ENCODE results near the gene GLE1.

GLE1 gene, protein sequence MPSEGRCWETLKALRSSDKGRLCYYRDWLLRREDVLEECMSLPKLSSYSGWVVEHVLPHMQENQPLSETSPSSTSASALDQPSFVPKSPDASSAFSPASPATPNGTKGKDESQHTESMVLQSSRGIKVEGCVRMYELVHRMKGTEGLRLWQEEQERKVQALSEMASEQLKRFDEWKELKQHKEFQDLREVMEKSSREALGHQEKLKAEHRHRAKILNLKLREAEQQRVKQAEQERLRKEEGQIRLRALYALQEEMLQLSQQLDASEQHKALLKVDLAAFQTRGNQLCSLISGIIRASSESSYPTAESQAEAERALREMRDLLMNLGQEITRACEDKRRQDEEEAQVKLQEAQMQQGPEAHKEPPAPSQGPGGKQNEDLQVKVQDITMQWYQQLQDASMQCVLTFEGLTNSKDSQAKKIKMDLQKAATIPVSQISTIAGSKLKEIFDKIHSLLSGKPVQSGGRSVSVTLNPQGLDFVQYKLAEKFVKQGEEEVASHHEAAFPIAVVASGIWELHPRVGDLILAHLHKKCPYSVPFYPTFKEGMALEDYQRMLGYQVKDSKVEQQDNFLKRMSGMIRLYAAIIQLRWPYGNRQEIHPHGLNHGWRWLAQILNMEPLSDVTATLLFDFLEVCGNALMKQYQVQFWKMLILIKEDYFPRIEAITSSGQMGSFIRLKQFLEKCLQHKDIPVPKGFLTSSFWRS

DNA sequence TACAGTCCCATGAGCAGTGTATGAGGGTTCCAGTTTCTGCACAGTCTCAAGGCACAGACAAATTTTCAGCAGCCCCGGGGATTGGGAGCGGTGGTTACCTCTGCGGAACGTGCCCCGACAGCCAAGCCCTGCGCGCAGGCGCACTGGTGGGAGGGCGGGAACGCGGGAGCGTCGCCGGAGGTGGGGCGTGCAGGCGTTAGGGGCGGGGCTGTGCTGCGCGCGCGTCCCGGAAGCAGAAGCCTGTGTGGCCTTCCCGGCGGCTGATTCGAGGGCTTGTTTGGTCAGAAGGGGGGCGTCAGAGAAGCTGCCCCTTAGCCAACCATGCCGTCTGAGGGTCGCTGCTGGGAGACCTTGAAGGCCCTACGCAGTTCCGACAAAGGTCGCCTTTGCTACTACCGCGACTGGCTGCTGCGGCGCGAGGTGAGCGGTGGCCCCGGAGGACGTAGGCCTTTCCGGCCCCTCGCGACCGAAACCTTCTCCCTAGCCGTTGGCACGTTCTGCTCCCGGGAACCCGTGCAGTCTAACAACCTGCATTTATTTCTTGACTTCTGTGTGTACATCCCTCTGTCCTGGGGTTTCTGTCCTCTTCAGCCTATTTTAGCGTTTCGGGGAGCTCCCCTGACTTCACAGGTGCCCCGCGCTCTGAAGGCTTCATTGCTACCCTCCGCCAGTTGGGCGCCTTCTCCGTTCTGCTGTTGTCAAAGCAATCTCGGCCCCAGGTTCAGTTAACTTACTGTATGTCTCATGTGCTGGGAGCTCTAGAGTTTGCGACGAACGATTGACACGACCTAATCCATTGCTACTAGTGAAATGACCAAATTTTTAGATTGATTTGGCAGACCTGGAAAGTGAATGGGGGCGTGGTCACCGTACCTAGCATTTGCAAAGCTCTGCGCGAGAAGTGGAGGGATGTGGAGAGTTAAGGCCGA, at the start of gene GLE1:
TSS of gene GLE1 (plus strand) at position 235 of the 929 bp plus-strand sequence. CDS start at position 322, 87 bp downstream.
- Histone ChIP-seq H3K4me1 (ENCODE audit: control insufficient read depth, insufficient read depth, low read length) (peaks cover 25% of the 10 kb centered on the region), H3K9ac (ENCODE audit: low read length) (peak within 1 kb of the TSS; percentile 98), H3K4me3 (ENCODE audit: low read length) (peak within 1 kb of the TSS; percentile 100), H3K9me3 (ENCODE audit: control insufficient read depth, low read length) (no peaks in the 10 kb centered on the region), H3K36me3 (ENCODE audit: control insufficient read depth, insufficient read depth, low read length, severe bottlenecking) (peaks cover 17% of the 10 kb centered on the region), H3K27me3 (replicated peaks; ENCODE audit: control insufficient read depth, insufficient read depth, low read length) (no peaks in the 10 kb centered on the region)
- DNase-seq (ENCODE audit: low read depth), result peak; percentile 97

DNA sequence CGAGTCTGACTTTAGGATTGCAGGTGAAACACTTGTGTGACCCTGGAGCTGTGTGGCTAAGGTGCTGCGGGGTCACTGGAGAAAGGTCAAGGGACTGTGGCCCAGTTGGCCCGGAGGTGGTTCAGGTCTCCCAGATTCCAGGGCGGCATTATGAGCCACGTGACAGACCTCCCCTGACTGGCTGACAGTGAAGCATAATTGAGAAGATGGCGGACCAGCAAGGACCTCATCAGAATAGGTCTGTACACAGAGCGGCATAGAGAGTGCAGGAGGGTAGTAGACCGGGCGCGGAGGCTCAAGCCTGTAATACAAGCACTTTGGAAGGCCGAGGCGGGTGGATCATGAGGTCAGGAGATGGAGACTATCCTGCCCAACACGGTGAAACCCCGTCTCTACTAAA, 49.5 kb upstream of the GLE1 start:
- DNase-seq (ENCODE audit: low read depth), result no peak
- H3K9ac ChIP-seq (ENCODE audit: low read length), result no peak overlapping the region
- H3K27me3 ChIP-seq (replicated peaks; ENCODE audit: control insufficient read depth, insufficient read depth, low read length), result no peaks in the 10 kb centered on the region
- H3K36me3 ChIP-seq (ENCODE audit: control insufficient read depth, insufficient read depth, low read length, severe bottlenecking), result peaks cover 4% of the 10 kb centered on the region
- no peaks in the 10 kb centered on the region for H3K9me3 ChIP-seq (ENCODE audit: control insufficient read depth, low read length)
- H3K4me1 ChIP-seq (ENCODE audit: control insufficient read depth, insufficient read depth, low read length), result peaks cover 4% of the 10 kb centered on the region
- H3K4me3 ChIP-seq (ENCODE audit: low read length), result no peak overlapping the region

DNA sequence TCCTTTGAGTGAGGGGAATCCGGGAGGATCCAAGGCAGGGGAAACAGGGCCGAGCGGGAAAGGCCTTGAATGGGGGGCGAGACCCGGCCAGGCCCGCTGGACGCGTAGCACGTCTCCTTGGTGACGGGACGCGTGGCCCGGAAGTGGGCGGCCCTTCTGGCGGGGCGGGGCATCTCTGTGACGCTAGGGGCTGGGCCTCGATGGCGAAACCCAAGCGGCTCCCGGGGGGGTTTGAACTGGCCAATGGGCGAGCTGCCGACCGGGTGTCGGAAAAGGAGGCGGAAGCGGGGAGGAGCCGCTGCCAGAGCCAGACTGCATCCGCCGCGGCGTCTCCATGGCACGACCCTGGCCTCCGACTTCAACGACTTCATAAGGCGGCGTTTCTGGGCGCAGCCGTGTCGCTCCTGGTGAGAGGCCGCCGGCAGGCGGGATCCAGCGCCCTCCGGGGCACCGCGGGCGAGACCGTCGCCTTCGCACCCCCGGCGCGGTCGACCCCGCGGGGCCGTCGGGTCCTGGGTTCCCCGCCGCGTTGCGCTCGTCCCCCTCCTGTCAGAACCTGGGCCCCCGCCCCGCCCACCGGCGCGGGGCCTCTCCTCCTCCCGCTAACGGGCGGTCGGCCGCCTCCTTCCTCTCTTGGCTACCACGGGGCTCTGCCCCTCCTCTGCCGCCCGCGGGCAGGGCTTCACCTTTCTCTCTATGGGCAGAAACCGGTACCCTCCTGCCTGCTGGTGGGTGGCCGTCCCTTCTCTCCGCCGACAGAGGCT, 48.5 kb upstream of the GLE1 start, which contains the start of gene ODF2:
TSS of gene ODF2 (plus strand) at position 158 of the 764 bp plus-strand sequence. CDS start at position 244, 86 bp downstream.
- H3K36me3 ChIP-seq (ENCODE audit: control insufficient read depth, insufficient read depth, low read length, severe bottlenecking), result peaks cover 13% of the 10 kb centered on the region
- H3K27me3 ChIP-seq (replicated peaks; ENCODE audit: control insufficient read depth, insufficient read depth, low read length), result no peaks in the 10 kb centered on the region
- H3K4me1 ChIP-seq (ENCODE audit: control insufficient read depth, insufficient read depth, low read length), result peaks cover 4% of the 10 kb centered on the region
- DNase-seq (ENCODE audit: low read depth), result peak; percentile 99
- peak within 1 kb of the TSS; percentile 80 for H3K4me3 ChIP-seq (ENCODE audit: low read length)
- H3K9ac ChIP-seq (ENCODE audit: low read length), result peak within 1 kb of the TSS; percentile 86
- H3K9me3 ChIP-seq (ENCODE audit: control insufficient read depth, low read length), result no peaks in the 10 kb centered on the region

DNA sequence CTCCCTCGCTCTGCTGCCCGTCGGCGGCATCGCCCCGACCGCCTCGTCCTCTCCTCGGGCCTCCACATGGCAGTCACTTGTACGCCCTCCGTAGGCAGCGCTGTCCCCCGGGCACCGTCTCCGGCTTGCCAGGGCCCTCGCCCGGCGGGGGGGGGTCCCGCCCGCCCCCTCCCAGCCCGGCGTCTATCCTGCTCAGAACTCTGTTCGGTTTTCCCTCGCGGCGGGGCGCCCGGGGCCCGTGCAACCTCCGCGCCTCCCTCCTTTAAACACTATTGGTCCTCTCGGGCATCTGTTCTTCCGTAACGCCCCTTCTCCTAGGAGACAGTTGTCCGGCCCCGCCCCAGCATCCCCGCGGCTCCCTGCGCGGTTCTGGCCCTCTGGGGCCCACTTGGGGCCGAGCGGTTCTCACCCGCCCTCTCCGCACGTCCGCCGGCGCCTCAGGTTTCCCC, 47.9 kb upstream of the GLE1 start:
- Histone ChIP-seq H3K4me1 (ENCODE audit: control insufficient read depth, insufficient read depth, low read length) (peaks cover 4% of the 10 kb centered on the region), H3K36me3 (ENCODE audit: control insufficient read depth, insufficient read depth, low read length, severe bottlenecking) (peaks cover 16% of the 10 kb centered on the region), H3K4me3 (ENCODE audit: low read length) (peak overlapping the region; percentile 80), H3K9me3 (ENCODE audit: control insufficient read depth, low read length) (no peaks in the 10 kb centered on the region), H3K9ac (ENCODE audit: low read length) (peak overlapping the region; percentile 86), H3K27me3 (replicated peaks; ENCODE audit: control insufficient read depth, insufficient read depth, low read length) (no peaks in the 10 kb centered on the region)
- DNase-seq (ENCODE audit: low read depth), result peak; percentile 95

DNA sequence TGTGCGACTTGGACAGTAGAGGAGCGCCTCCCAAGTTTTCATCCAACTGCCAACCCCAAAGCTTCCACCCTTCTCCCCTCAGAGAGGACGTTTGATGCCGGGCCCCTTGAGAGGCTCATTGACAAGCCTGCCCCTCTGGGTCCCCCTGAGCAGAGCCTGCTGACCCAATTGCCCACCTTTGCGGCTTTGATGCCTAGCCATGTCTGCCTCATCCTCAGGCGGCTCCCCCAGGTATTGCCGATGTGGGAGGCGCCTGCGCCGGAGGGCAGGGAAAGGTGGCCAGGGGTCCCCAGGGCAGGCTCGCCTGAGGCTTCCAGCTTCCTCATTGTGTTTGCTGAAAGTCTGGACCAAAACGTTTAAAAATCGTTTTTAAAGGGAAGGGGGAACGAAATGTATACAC, 47.3 kb upstream of the GLE1 start:
- Histone ChIP-seq H3K27me3 (replicated peaks; ENCODE audit: control insufficient read depth, insufficient read depth, low read length) (no peaks in the 10 kb centered on the region), H3K4me3 (ENCODE audit: low read length) (peak overlapping the region; percentile 80), H3K9me3 (ENCODE audit: control insufficient read depth, low read length) (no peaks in the 10 kb centered on the region), H3K4me1 (ENCODE audit: control insufficient read depth, insufficient read depth, low read length) (peaks cover 4% of the 10 kb centered on the region), H3K9ac (ENCODE audit: low read length) (peak overlapping the region; percentile 14), H3K36me3 (ENCODE audit: control insufficient read depth, insufficient read depth, low read length, severe bottlenecking) (peaks cover 16% of the 10 kb centered on the region)
- no peak for DNase-seq (ENCODE audit: low read depth)

DNA sequence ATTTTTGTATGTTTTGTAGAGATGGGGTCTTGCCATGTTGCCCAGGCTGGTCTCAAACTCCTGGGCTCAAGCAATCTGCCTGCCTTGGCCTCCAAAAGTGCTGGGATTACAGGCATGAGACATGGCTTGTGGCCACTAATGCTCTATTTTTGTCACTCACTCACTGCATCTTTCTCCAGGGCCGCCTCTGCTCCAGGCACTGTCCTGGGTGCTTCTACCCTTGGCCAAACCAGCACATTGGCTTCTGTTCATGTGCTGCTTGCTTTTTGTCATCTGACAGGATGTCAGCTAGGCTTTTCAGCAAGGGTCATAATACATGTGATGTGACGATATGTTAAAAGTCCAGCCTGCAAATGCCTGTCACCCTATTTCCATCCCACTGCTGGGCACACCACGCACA, 45.5 kb upstream of the GLE1 start:
- DNase-seq (ENCODE audit: low read depth), result no peak
- H3K9ac ChIP-seq (ENCODE audit: low read length), result no peak overlapping the region
- H3K36me3 ChIP-seq (ENCODE audit: control insufficient read depth, insufficient read depth, low read length, severe bottlenecking), result peaks cover 25% of the 10 kb centered on the region
- peaks cover 4% of the 10 kb centered on the region for H3K4me1 ChIP-seq (ENCODE audit: control insufficient read depth, insufficient read depth, low read length)
- H3K27me3 ChIP-seq (replicated peaks; ENCODE audit: control insufficient read depth, insufficient read depth, low read length), result no peaks in the 10 kb centered on the region
- H3K9me3 ChIP-seq (ENCODE audit: control insufficient read depth, low read length), result no peaks in the 10 kb centered on the region
- no peak overlapping the region for H3K4me3 ChIP-seq (ENCODE audit: low read length)

DNA sequence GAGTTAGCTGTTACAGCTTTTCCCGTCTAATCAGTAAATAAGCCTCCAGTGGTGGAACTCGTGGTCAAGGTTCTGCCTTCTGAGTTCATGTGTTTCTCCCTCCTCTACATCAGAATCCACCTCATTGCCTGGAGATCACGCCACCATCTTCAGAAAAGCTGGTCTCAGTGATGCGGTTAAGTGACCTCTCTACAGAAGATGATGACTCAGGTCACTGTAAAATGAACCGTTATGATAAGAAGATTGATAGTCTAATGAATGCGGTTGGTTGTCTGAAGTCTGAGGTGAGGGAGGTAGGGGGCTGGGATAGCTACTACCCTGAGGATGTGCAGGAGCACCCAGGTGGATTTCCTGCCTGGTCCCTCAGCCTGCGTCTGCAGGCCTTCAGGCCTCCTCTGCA, 35.4 kb upstream of the GLE1 start:
- Histone ChIP-seq H3K27me3 (replicated peaks; ENCODE audit: control insufficient read depth, insufficient read depth, low read length) (no peaks in the 10 kb centered on the region), H3K9ac (ENCODE audit: low read length) (no peak overlapping the region), H3K36me3 (ENCODE audit: control insufficient read depth, insufficient read depth, low read length, severe bottlenecking) (peaks cover 21% of the 10 kb centered on the region), H3K4me3 (ENCODE audit: low read length) (no peak overlapping the region), H3K4me1 (ENCODE audit: control insufficient read depth, insufficient read depth, low read length) (peaks cover 9% of the 10 kb centered on the region), H3K9me3 (ENCODE audit: control insufficient read depth, low read length) (no peaks in the 10 kb centered on the region)
- no peak for DNase-seq (ENCODE audit: low read depth)

DNA sequence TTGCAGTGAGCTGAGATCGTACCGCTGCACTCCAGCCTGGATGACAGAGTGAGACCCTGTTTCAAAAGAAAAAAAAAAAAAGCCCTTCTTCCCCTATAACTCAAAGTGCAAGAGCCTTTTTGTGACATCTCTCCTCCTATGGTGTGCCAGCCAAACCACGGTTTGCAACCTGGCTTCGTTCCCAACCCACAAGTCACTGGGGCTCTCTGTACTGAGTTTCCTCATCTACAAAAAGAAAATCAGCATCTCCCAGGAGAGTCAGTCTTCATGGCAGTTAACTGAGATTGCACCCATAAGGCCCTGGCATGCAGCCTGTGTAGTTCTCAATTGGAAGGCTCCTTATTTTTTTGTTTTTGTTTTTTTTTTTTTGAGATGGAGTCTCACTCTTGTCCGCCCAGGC, 34.0 kb upstream of the GLE1 start:
- no peaks in the 10 kb centered on the region for H3K27me3 ChIP-seq (replicated peaks; ENCODE audit: control insufficient read depth, insufficient read depth, low read length)
- H3K4me3 ChIP-seq (ENCODE audit: low read length), result no peak overlapping the region
- no peak overlapping the region for H3K9ac ChIP-seq (ENCODE audit: low read length)
- DNase-seq (ENCODE audit: low read depth), result peak; percentile 64
- peaks cover 9% of the 10 kb centered on the region for H3K4me1 ChIP-seq (ENCODE audit: control insufficient read depth, insufficient read depth, low read length)
- H3K9me3 ChIP-seq (ENCODE audit: control insufficient read depth, low read length), result no peaks in the 10 kb centered on the region
- H3K36me3 ChIP-seq (ENCODE audit: control insufficient read depth, insufficient read depth, low read length, severe bottlenecking), result peaks cover 18% of the 10 kb centered on the region

DNA sequence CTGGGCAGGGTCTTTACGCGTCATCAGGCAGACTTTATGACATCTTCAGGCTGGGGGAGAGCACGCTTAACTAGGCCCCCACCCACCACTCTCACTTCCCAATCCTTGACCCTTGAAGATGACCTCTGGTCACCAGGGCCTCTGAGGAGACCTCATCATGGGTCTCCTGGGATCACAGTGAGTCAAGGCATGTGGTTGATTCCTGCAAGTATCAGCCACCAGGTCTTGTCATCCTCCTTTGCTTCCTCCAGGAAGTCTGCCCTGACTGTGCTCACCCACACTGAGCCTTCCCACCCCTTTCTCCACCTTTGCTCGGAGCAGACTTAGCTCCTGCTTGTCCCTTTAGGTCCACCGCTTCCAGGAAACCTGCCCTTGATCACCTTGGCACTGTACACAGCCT, 31.4 kb upstream of the GLE1 start:
- peaks cover 9% of the 10 kb centered on the region for H3K4me1 ChIP-seq (ENCODE audit: control insufficient read depth, insufficient read depth, low read length)
- DNase-seq (ENCODE audit: low read depth), result no peak
- H3K4me3 ChIP-seq (ENCODE audit: low read length), result no peak overlapping the region
- H3K27me3 ChIP-seq (replicated peaks; ENCODE audit: control insufficient read depth, insufficient read depth, low read length), result no peaks in the 10 kb centered on the region
- no peaks in the 10 kb centered on the region for H3K9me3 ChIP-seq (ENCODE audit: control insufficient read depth, low read length)
- H3K9ac ChIP-seq (ENCODE audit: low read length), result no peak overlapping the region
- H3K36me3 ChIP-seq (ENCODE audit: control insufficient read depth, insufficient read depth, low read length, severe bottlenecking), result peaks cover 13% of the 10 kb centered on the region

DNA sequence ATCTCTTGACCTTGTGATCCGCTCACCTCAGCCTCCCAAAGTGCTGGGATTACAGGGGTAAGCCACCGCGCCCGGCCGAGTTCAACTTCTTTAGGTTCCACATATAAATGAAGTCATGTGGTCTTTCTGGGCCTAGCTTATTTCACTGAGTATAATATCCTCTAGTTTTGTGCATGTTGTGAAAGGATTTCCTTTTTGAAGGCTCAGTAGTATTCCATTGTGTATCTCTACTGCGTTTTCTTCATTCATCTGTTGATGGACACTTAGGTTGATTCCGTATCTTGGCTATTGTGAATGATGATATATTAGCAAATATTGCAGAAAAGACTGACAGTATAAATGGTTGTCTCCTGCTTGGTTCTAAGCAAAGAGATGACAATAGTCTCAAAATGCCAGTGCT, 28.7 kb upstream of the GLE1 start:
- H3K9ac ChIP-seq (ENCODE audit: low read length), result no peak overlapping the region
- no peak for DNase-seq (ENCODE audit: low read depth)
- H3K9me3 ChIP-seq (ENCODE audit: control insufficient read depth, low read length), result no peaks in the 10 kb centered on the region
- no peak overlapping the region for H3K4me3 ChIP-seq (ENCODE audit: low read length)
- H3K4me1 ChIP-seq (ENCODE audit: control insufficient read depth, insufficient read depth, low read length), result peaks cover 3% of the 10 kb centered on the region
- peaks cover 21% of the 10 kb centered on the region for H3K36me3 ChIP-seq (ENCODE audit: control insufficient read depth, insufficient read depth, low read length, severe bottlenecking)
- no peaks in the 10 kb centered on the region for H3K27me3 ChIP-seq (replicated peaks; ENCODE audit: control insufficient read depth, insufficient read depth, low read length)

All from adipocyte (in vitro differentiated cells).